Measurements from ENCODE around the gene GNG7.
"Not testable (repeated sequence)": the region's sequence is repeated elsewhere in the genome, so short reads cannot be mapped to it uniquely, and the experiment has no call there.

Gene GNG7

GRCh38 chr19:2514981-2515518 lies 187.4 kb downstream of the GNG7 start:
- Histone ChIP-seq H2AFZ (ENCODE audit: low read length, unreplicated experiment) (no peak overlapping the region), H3K27me3 (ENCODE audit: insufficient read depth, low read length) (no peaks in the 10 kb centered on the region), H3K27ac (ENCODE audit: low read depth, low read length) (no peak overlapping the region), H3K79me2 (ENCODE audit: control insufficient read depth, insufficient read depth, low read length, unreplicated experiment) (no peaks in the 10 kb centered on the region), H3K4me3 (ENCODE audit: low read depth, low read length) (no peak overlapping the region), H3K4me1 (ENCODE audit: control insufficient read depth, insufficient read depth, low read length, unreplicated experiment) (no peaks in the 10 kb centered on the region), H3K36me3 (ENCODE audit: insufficient read depth, low read length) (no peaks in the 10 kb centered on the region)

- Histone ChIP-seq H2AFZ (ENCODE audit: low read length, unreplicated experiment) (no peak overlapping the region), H3K79me2 (ENCODE audit: control insufficient read depth, insufficient read depth, low read length, unreplicated experiment) (no peaks in the 10 kb centered on the region), H3K4me1 (ENCODE audit: control insufficient read depth, insufficient read depth, low read length, unreplicated experiment) (no peaks in the 10 kb centered on the region), H3K27ac (ENCODE audit: low read depth, low read length) (no peak overlapping the region), H3K36me3 (ENCODE audit: insufficient read depth, low read length) (no peaks in the 10 kb centered on the region), H3K4me3 (ENCODE audit: low read depth, low read length) (no peak overlapping the region), H3K27me3 (ENCODE audit: insufficient read depth, low read length) (no peaks in the 10 kb centered on the region)
These were observed 189.7 kb downstream of the GNG7 start for GRCh38 chr19:2512523-2513431.

- Histone ChIP-seq H3K27ac (ENCODE audit: low read depth, low read length) (no peak overlapping the region), H3K4me1 (ENCODE audit: control insufficient read depth, insufficient read depth, low read length, unreplicated experiment) (peaks cover 3% of the 10 kb centered on the region)
These were observed 190.5 kb downstream of the GNG7 start for GRCh38 chr19:2511991-2512390.

GRCh38 chr19:2511570-2511969 lies 190.9 kb downstream of the GNG7 start:
- Histone ChIP-seq H3K4me3 (ENCODE audit: low read depth, low read length) (no peak overlapping the region), H3K36me3 (ENCODE audit: insufficient read depth, low read length) (no peaks in the 10 kb centered on the region), H3K27me3 (ENCODE audit: insufficient read depth, low read length) (no peaks in the 10 kb centered on the region), H3K4me1 (ENCODE audit: control insufficient read depth, insufficient read depth, low read length, unreplicated experiment) (peaks cover 4% of the 10 kb centered on the region), H2AFZ (ENCODE audit: low read length, unreplicated experiment) (no peak overlapping the region), H3K27ac (ENCODE audit: low read depth, low read length) (no peak overlapping the region), H3K79me2 (ENCODE audit: control insufficient read depth, insufficient read depth, low read length, unreplicated experiment) (no peaks in the 10 kb centered on the region)

More at GRCh38 chr19:2511991-2512390, 190.5 kb downstream of the GNG7 start:
- no peaks in the 10 kb centered on the region for H3K36me3 ChIP-seq (ENCODE audit: insufficient read depth, low read length)
- H3K27me3 ChIP-seq (ENCODE audit: insufficient read depth, low read length): no peaks in the 10 kb centered on the region
- no peak overlapping the region for H2AFZ ChIP-seq (ENCODE audit: low read length, unreplicated experiment)
- no peaks in the 10 kb centered on the region for H3K79me2 ChIP-seq (ENCODE audit: control insufficient read depth, insufficient read depth, low read length, unreplicated experiment)
- H3K4me3 ChIP-seq (ENCODE audit: low read depth, low read length): no peak overlapping the region

GRCh38 chr19:2509096-2509495 lies 193.4 kb downstream of the GNG7 start:
- no peak overlapping the region for H3K27ac ChIP-seq (ENCODE audit: low read depth, low read length)
- no peaks in the 10 kb centered on the region for H3K79me2 ChIP-seq (ENCODE audit: control insufficient read depth, insufficient read depth, low read length, unreplicated experiment)
- no peaks in the 10 kb centered on the region for H3K27me3 ChIP-seq (ENCODE audit: insufficient read depth, low read length)
- no peak overlapping the region for H3K4me3 ChIP-seq (ENCODE audit: low read depth, low read length)
- H3K36me3 ChIP-seq (ENCODE audit: insufficient read depth, low read length): no peaks in the 10 kb centered on the region
- peaks cover 6% of the 10 kb centered on the region for H3K4me1 ChIP-seq (ENCODE audit: control insufficient read depth, insufficient read depth, low read length, unreplicated experiment)
- H2AFZ ChIP-seq (ENCODE audit: low read length, unreplicated experiment): no peak overlapping the region

GRCh38 chr19:2507109-2507508 lies 195.4 kb downstream of the GNG7 start:
- Histone ChIP-seq H3K36me3 (ENCODE audit: insufficient read depth, low read length) (no peaks in the 10 kb centered on the region), H3K27me3 (ENCODE audit: insufficient read depth, low read length) (no peaks in the 10 kb centered on the region), H2AFZ (ENCODE audit: low read length, unreplicated experiment) (no peak overlapping the region), H3K27ac (ENCODE audit: low read depth, low read length) (peak overlapping the region; percentile 63), H3K4me1 (ENCODE audit: control insufficient read depth, insufficient read depth, low read length, unreplicated experiment) (peaks cover 16% of the 10 kb centered on the region), H3K79me2 (ENCODE audit: control insufficient read depth, insufficient read depth, low read length, unreplicated experiment) (no peaks in the 10 kb centered on the region), H3K4me3 (ENCODE audit: low read depth, low read length) (no peak overlapping the region)

- peak overlapping the region; percentile 63 for H3K27ac ChIP-seq (ENCODE audit: low read depth, low read length)
- not testable (repeated sequence) for H3K4me3 ChIP-seq (ENCODE audit: low read depth, low read length); H3K79me2 ChIP-seq (ENCODE audit: control insufficient read depth, insufficient read depth, low read length, unreplicated experiment); H2AFZ ChIP-seq (ENCODE audit: low read length, unreplicated experiment); H3K27me3 ChIP-seq (ENCODE audit: insufficient read depth, low read length); H3K36me3 ChIP-seq (ENCODE audit: insufficient read depth, low read length)
- H3K4me1 ChIP-seq (ENCODE audit: control insufficient read depth, insufficient read depth, low read length, unreplicated experiment): peaks cover 16% of the 10 kb centered on the region
These were observed 195.8 kb downstream of the GNG7 start for GRCh38 chr19:2506656-2507055.

- Histone ChIP-seq H3K79me2 (ENCODE audit: control insufficient read depth, insufficient read depth, low read length, unreplicated experiment) (no peaks in the 10 kb centered on the region), H2AFZ (ENCODE audit: low read length, unreplicated experiment) (no peak overlapping the region), H3K27ac (ENCODE audit: low read depth, low read length) (peak overlapping the region; percentile 80), H3K4me1 (ENCODE audit: control insufficient read depth, insufficient read depth, low read length, unreplicated experiment) (peaks cover 19% of the 10 kb centered on the region), H3K4me3 (ENCODE audit: low read depth, low read length) (peak overlapping the region; percentile 35; the same call in 1 of the 2 replicates), H3K36me3 (ENCODE audit: insufficient read depth, low read length) (no peaks in the 10 kb centered on the region), H3K27me3 (ENCODE audit: insufficient read depth, low read length) (no peaks in the 10 kb centered on the region)
These were observed 198.9 kb downstream of the GNG7 start for GRCh38 chr19:2503521-2504109.

- peaks cover 16% of the 10 kb centered on the region for H3K4me1 ChIP-seq (ENCODE audit: control insufficient read depth, insufficient read depth, low read length, unreplicated experiment)
- H3K27ac ChIP-seq (ENCODE audit: low read depth, low read length): no peak overlapping the region
- H3K36me3 ChIP-seq (ENCODE audit: insufficient read depth, low read length): no peaks in the 10 kb centered on the region
- H3K79me2 ChIP-seq (ENCODE audit: control insufficient read depth, insufficient read depth, low read length, unreplicated experiment): no peaks in the 10 kb centered on the region
- no peak overlapping the region for H3K4me3 ChIP-seq (ENCODE audit: low read depth, low read length)
- H2AFZ ChIP-seq (ENCODE audit: low read length, unreplicated experiment): no peak overlapping the region
- no peaks in the 10 kb centered on the region for H3K27me3 ChIP-seq (ENCODE audit: insufficient read depth, low read length)
These were observed 201.6 kb downstream of the GNG7 start for GRCh38 chr19:2500841-2501261.

GRCh38 chr19:2500156-2500555 lies 202.3 kb downstream of the GNG7 start:
- Histone ChIP-seq H3K4me1 (ENCODE audit: control insufficient read depth, insufficient read depth, low read length, unreplicated experiment) (peaks cover 19% of the 10 kb centered on the region), H3K79me2 (ENCODE audit: control insufficient read depth, insufficient read depth, low read length, unreplicated experiment) (no peaks in the 10 kb centered on the region), H3K36me3 (ENCODE audit: insufficient read depth, low read length) (no peaks in the 10 kb centered on the region), H2AFZ (ENCODE audit: low read length, unreplicated experiment) (no peak overlapping the region), H3K27me3 (ENCODE audit: insufficient read depth, low read length) (no peaks in the 10 kb centered on the region), H3K27ac (ENCODE audit: low read depth, low read length) (no peak overlapping the region), H3K4me3 (ENCODE audit: low read depth, low read length) (no peak overlapping the region)
